NCI-H345 treated with DMSO at 0.1 percent for 48 hours (cell line): ENCODE results near the gene SH3RF3.
A peak's percentile ranks its signal among the peaks of the same experiment; 100 is the strongest.

ENCODE experiments used
- DNase-seq: peaks from one replicate; lab custom pipeline; 2025; ENCODE audit not compliant: unreplicated experiment; lab: John Stamatoyannopoulos, UW

Gene SH3RF3

DNA sequence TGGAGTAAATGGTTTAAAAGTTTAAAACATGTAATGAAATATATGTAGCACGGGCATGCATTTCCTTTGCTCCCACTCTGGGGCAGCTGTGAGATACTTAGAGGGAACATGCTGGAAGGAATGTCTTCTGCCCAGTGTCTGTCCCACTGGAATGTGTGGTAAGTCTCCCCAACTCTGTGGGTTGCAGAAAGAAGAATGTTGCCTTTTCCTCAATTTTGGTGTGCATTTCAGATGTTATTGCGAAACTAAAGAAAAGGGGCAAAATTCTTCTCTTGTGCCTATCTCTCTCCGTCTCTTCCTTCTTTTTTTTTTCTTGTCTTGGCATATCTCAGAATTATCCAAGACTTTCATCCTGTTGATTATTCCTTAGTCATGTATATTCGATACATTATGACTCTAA is 201.1 kb downstream of the SH3RF3 start:
- DNase-seq: no peak

- no peak for DNase-seq
Observed at GRCh38 chr2:109331081-109331480, 202.1 kb downstream of the SH3RF3 start.

- peak; percentile 9 for DNase-seq
Observed at GRCh38 chr2:109331896-109332848, 203.2 kb downstream of the SH3RF3 start.

DNA sequence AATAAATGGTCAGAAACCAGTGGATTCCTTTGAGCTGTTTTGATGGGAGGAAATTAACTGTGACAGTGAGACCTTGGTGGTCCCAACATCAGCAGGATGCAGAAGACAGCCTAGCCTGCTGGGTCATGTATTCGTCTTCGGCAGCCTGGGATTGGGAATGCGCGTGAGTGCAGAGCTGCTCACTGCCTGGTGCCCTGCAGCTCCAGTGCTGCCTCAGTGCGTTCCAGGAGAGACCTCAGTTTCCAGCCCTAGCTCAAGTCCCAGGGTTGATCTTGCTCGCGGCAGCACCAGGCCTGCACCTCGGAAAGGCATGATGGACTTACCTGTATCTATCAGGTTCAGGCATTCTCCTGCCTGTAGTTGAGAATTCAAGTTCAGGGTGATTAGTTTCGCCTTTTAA is 203.9 kb downstream of the SH3RF3 start:
- no peak for DNase-seq

DNA sequence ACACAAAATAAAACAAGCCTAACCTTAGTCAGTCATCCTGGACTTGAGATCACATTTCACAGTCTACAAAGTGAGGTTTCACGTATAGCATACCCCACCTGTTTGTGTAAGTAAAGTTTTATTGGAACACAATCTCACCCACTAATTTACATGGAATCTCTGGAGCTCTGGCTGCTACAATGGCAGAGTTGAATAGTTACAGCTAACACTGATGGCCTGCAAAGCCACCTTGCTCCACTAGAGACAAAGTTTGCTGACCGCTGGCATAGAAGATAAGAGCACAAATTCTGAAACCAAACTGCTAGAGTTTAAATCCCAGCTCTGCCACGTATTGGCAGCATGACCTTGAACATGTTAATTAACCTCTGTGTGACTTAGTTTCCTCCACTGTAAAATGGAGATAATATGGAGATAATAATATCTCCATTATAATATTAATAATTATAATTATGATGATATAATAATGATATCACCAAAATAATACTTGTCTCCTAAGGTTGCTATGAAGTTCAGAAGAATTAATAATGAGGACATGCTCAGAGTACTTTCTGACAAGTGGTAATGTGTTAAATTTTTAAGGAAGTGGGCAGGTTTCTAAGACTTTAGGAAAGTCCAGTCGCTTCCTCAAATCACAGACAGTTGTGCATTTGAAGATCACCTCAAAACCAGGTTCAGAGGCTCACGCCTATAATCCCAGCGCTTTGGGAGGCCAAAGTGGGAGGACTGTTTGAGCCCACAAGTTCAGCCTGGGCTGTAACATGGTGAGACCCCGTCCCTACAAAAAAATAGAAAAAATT is 204.6 kb downstream of the SH3RF3 start:
- no peak for DNase-seq

- no peak for DNase-seq
Observed at GRCh38 chr2:109335631-109336176, 206.7 kb downstream of the SH3RF3 start.

GRCh38 chr2:109336296-109336695 is 207.3 kb downstream of the SH3RF3 start:
- no peak for DNase-seq

DNA sequence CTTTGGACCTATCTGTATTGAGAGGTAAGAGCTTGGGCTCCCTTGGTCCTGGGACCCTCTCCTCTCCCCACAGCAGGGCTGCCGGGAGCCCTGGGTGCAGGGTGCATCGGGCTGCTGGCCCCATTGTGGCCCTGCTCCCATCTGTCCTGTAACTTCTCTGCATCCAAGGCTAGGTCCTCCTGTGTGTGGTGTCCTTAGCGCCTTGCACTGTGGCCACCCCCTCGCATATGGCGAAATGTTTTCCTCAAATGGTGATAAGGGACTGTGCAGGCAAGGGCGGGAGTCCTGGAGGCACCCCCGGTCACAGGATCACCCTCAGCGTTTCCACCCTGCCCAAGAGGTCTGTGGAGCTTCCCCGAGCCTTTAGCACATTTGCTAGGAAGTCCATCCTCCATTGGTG is 208.2 kb downstream of the SH3RF3 start:
- DNase-seq: no peak

DNA sequence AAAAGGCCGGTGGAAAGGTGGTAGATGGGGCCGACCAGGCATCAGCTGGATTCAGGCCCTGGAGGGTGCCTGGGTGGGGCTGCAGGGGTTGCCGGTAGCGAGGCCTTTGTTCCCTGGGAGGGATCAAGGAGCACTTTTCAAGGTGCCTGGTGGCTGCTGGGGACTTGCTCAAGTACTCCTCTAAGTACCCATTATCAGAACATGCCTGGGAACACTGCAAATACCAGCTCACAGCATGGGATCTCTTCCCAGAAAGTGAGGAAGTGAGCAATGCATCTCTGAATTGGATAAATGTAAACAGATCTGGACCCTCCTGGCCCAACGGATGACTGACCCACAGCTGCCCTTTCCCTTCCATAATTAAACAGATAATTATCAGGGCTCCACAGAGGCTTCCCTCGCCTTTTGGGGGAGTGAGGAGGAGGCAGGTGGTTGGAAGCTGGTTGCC is 210.5 kb downstream of the SH3RF3 start:
- no peak for DNase-seq

GRCh38 chr2:109340381-109340780 is 211.4 kb downstream of the SH3RF3 start:
- no peak for DNase-seq

DNA sequence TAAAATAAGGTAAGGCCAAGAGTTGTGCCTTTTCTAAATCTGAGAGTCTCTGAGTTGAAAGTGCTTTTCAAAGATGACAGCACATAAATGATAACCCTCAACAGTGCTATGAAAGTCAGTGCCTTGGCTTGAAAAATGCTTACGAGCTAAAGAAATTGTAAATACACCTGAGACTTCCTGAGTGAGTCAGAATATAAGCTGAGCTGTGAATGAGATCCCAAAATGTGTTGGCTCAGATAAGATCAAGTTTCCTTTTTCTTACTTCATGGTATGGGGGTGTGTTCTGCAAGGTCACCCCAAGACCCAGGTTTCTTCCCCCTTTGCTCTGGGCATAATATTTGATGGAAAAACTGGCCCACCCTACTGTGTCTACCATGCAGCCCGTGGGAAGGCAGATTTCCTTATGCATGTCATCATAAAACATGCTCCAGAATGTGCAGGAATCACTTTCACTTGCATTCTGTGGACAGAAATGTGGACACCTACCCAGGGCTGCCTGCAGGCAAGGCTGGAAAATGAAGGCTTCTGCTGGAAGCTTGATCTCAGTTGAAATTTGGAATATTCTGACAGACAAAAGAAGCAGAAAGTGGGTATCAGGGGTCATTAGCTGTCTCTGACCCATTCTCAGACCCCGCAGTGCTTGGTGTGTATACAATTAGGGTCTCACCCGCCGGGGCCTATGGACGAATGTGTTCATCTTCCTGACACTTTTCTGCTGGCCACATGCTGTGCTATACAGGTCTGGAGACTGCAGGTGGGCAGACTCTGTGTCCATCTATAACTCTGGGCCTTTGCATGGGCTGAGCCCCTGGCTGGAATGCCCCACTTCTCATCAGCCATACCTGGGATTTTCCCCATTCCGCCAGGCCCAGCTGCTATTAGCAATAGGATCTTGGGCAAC is 212.6 kb downstream of the SH3RF3 start:
- DNase-seq: no peak

DNA sequence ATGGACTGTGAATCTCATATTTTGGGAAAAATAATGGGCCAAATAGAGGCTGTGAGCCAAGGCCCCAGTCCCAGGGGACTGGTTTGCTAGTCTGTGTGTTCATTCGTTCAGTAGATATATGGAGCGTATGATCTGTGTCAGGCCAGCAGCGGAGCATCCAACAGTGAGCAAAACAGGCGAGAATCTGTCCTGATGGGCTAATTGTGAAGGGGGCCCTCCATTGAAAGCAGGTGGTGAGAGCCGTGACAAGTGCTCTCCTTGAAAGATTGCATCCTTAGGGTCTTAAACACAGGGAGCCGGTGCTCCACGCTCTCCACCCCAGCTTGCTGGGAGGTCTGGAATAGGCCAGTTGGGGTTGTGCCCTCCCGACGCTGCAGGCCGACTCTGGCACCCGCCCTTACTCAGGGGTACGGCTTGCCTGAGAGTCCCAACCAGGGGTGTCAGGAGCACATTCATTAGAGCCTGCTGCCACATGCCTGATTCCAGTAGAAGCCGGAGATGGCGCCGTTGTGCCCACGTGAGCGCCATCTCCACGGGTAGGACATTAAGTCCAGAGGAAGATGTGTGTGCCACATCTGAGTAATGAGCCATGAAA is 213.3 kb downstream of the SH3RF3 start:
- DNase-seq: no peak

DNA sequence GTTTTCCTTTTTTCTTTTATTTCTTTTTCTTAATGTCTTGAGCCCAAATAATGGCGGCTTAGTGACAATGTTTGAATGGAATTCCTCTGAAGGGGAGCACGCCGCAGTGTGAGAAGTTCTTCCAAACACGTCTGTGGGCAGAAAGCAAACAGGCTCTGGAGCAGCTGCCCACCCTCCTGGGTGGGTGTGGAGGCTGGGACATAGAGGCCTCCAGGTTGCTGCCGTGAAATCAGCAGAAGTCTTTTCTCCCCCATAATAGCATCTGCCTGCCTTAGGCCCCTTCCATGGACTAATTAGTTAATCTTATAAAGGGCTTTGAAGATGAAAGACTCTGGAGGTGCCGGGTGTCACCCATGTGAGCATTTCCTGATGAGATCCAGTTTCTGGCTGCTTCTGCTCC is 213.9 kb downstream of the SH3RF3 start:
- DNase-seq: no peak

GRCh38 chr2:109343460-109343859 is 214.5 kb downstream of the SH3RF3 start:
- DNase-seq: no peak

GRCh38 chr2:109344270-109344805 is 215.3 kb downstream of the SH3RF3 start:
- no peak for DNase-seq

DNA sequence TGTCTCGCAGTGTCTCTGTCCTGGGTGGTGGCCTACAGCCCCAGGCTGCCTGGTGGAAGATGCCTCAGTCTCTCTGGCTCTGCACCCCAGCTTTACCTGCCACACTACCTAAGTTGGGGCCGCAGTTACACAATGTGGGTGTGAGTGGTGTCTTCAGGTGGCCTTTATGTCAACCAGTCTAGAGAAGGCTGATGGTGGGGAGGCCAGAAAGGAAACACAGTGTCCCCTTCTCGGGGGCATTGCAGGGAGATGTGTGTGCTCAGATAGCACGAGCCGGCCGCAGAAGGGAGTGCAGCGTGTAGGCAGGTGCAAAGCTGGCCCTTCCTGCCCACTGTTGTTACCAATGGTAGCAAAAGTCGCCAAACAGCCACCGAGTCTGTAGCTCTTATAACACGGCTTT is 216.1 kb downstream of the SH3RF3 start:
- DNase-seq: no peak

- DNase-seq: no peak
Observed at GRCh38 chr2:109345653-109346480, 216.9 kb downstream of the SH3RF3 start.

DNA sequence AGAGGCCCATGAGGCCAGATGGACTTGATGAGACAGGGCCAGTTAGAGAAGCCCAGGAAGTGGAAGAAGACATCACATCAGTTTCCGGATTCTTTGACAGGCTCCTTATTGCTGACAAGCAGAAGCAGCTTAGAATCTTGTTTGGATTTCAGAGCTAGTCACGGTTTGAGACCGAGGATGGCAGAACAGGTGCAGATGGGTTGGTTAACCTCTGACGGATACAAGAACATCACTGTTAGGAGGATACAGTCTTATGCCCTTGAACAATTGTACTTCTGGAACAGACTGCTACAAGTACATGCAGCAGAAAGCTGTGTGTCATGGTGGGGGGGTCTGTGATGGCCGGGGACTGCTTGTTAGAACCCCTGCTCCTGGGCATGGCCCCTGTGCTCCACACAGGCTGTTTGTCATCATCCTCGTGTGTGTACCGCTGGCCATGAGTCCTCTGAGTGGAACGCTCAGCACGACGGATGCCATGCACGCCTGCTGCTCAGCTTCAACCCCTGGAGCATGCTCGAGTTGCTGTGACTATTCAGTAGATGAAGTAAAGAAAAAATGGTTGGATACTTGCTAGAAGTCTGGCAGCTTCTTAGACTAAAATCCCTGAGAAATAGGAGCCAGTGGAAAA is 217.7 kb downstream of the SH3RF3 start:
- no peak for DNase-seq

DNA sequence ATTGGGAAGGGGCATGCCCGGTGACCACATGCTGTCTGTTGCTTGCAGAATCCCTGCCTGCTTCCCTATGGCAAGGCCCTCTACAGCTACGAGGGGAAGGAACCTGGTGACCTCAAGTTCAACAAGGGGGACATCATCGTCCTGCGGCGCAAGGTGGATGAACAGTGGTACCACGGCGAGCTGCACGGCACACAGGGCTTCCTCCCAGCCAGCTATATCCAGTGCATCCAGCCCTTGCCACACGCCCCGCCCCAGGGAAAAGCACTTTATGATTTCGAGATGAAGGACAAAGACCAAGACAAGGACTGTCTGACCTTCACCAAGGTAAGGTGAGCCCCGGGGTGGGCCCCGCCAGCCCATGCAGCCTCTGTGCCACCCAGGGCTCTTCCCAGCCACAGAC is 218.6 kb downstream of the SH3RF3 start:
- no peak for DNase-seq
